ENCODE data around the gene HMBS.
"Not testable (repeated sequence)": the region's sequence is repeated elsewhere in the genome, so short reads cannot be mapped to it uniquely, and the experiment has no call there.

The HMBS gene

DNA sequence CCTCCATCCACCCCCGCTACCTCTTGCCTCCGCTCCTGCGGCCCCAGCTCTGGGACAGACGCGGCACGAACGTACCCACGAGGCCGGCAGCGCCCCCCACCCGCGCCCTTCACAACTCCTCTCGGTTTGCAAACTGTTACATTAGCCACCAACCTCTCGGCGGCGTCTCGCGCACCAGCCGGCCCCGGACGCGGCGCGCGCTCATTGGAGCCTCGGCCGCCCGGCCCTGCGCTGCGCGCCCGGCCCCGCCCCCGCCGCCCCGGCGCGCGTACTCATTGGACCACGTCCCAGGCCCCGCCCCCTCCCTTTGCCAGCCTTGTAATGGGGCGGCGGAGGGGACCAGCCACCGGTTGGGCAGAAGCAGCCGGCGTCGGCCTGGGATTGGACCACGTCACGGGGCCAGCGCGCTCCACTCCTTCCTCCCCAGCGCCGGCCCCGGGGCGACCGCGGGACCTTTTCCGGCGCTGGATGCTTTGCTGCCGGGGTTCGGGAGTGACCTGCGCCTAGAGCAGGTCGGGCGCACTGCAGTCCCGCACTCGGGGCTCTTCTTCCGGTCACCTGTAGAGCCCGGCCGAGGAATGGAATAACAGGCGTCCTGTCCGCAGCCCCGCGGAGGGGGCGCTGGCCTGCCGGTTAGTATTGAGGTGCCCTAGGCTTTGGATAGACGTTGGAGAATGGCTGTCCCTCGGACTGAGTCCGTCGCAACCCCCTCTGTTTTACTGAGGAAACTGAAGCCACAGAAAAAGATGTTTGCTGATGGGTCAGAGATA is 27.5 kb upstream of the HMBS start, which contains the start of gene HYOU1 (continued):
- TF ChIP-seq, protein P1, sequence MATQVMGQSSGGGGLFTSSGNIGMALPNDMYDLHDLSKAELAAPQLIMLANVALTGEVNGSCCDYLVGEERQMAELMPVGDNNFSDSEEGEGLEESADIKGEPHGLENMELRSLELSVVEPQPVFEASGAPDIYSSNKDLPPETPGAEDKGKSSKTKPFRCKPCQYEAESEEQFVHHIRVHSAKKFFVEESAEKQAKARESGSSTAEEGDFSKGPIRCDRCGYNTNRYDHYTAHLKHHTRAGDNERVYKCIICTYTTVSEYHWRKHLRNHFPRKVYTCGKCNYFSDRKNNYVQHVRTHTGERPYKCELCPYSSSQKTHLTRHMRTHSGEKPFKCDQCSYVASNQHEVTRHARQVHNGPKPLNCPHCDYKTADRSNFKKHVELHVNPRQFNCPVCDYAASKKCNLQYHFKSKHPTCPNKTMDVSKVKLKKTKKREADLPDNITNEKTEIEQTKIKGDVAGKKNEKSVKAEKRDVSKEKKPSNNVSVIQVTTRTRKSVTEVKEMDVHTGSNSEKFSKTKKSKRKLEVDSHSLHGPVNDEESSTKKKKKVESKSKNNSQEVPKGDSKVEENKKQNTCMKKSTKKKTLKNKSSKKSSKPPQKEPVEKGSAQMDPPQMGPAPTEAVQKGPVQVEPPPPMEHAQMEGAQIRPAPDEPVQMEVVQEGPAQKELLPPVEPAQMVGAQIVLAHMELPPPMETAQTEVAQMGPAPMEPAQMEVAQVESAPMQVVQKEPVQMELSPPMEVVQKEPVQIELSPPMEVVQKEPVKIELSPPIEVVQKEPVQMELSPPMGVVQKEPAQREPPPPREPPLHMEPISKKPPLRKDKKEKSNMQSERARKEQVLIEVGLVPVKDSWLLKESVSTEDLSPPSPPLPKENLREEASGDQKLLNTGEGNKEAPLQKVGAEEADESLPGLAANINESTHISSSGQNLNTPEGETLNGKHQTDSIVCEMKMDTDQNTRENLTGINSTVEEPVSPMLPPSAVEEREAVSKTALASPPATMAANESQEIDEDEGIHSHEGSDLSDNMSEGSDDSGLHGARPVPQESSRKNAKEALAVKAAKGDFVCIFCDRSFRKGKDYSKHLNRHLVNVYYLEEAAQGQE (tag by site-specific recombination; IDR thresholded peaks at IDR 0.05): no peak
- TF ChIP-seq ZNF658 (tag by site-specific recombination; IDR thresholded peaks at IDR 0.05) (no peak), ZFHX2 (tag by site-specific recombination; conservative IDR thresholded peaks at IDR 0.05) (no peak)

DNA sequence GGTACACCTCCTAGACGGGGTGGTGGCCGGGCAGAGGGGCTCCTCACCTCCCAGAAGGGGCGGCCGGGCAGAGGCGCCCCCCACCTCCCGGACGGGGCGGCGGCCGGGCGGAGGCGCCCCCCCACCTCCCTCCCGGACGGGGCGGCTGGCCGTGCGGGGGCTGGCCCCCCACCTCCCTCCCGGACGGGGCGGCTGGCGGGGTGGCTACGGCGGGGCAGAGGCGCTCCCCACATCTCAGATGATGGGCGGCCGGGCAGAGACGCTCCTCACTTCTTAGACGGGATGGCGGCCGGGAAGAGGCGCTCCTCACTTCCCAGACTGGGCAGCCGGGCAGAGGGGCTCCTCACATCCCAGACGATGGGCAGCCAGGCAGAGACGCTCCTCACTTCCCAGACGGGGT is 25.6 kb upstream of the HMBS start:
- H3K4me3 ChIP-seq (ENCODE audit: low read depth, low read length); H3K27ac ChIP-seq (ENCODE audit: extremely low read depth, low read depth, low read length); POLR2A ChIA-PET; H3K4me1 ChIP-seq (ENCODE audit: control insufficient read depth, insufficient read depth, low read length); H3K9me3 ChIP-seq (ENCODE audit: control insufficient read depth, insufficient read depth, low read depth, low read length); CTCF ChIA-PET: not testable (repeated sequence)
- H3K36me3 ChIP-seq (ENCODE audit: control insufficient read depth in 2 of 2, insufficient read depth in 1 of 2, low read length in 2 of 2): peaks cover 0 to 17% of the 10 kb centered on the region in 2 experiments; a peak in 1 of 3 replicates

DNA sequence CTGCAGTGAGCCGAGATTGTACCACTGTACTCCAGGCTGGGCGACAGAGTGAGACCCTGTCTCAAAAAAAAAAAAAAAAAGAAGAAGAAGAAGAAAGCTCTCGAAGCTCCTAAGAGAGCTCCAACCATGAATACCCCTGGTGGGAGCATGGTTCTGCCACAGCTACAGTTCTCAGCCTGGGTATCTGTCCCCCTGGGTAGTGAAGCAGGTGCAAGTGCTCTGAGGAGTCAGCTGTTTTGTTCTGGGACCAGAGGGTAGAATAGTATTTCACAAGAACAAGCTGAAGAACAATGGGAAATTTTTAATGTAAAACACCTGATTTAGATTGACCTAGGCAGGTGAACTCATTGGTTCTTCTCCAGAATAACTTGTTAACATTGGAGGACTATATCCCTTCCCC is 23.4 kb upstream of the HMBS start:
- no peak for TF ChIP-seq ZNF175 (tag by site-specific recombination; IDR thresholded peaks at IDR 0.05)
- no peak for TF ChIP-seq ZNF10 (tag by site-specific recombination; IDR thresholded peaks at IDR 0.05)
- no peak for TF ChIP-seq ZNF555 (tag by site-specific recombination; conservative IDR thresholded peaks at IDR 0.05)
- no peak for TF ChIP-seq ZNF157 (tag by site-specific recombination; IDR thresholded peaks at IDR 0.05)
- TF ChIP-seq, protein P2, sequence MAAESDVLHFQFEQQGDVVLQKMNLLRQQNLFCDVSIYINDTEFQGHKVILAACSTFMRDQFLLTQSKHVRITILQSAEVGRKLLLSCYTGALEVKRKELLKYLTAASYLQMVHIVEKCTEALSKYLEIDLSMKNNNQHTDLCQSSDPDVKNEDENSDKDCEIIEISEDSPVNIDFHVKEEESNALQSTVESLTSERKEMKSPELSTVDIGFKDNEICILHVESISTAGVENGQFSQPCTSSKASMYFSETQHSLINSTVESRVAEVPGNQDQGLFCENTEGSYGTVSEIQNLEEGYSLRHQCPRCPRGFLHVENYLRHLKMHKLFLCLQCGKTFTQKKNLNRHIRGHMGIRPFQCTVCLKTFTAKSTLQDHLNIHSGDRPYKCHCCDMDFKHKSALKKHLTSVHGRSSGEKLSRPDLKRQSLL (tag by site-specific recombination; IDR thresholded peaks at IDR 0.05): no peak
- TF ChIP-seq, protein P3, sequence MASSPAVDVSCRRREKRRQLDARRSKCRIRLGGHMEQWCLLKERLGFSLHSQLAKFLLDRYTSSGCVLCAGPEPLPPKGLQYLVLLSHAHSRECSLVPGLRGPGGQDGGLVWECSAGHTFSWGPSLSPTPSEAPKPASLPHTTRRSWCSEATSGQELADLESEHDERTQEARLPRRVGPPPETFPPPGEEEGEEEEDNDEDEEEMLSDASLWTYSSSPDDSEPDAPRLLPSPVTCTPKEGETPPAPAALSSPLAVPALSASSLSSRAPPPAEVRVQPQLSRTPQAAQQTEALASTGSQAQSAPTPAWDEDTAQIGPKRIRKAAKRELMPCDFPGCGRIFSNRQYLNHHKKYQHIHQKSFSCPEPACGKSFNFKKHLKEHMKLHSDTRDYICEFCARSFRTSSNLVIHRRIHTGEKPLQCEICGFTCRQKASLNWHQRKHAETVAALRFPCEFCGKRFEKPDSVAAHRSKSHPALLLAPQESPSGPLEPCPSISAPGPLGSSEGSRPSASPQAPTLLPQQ (tag by site-specific recombination; IDR thresholded peaks at IDR 0.05): no peak
- no peak for TF ChIP-seq ZNF366 (tag by site-specific recombination; conservative IDR thresholded peaks at IDR 0.05)
- no peak for TF ChIP-seq ZNF239 (tag by site-specific recombination; IDR thresholded peaks at IDR 0.05)
- no peak for TF ChIP-seq ZXDB (tag by site-specific recombination; IDR thresholded peaks at IDR 0.05)
- no peak for TF ChIP-seq ZSCAN16 (tag by site-specific recombination; IDR thresholded peaks at IDR 0.05)
- TF ChIP-seq ZNF776 (tag by site-specific recombination; IDR thresholded peaks at IDR 0.05; ENCODE audit: borderline replicate concordance): no peak
- no peak for TF ChIP-seq ZNF155 (tag by site-specific recombination; IDR thresholded peaks at IDR 0.05)
- H3K27ac ChIP-seq (ENCODE audit: extremely low read depth, low read depth, low read length): no peak overlapping the region
- no peaks in the 10 kb centered on the region for H3K4me1 ChIP-seq (ENCODE audit: control insufficient read depth, insufficient read depth, low read length)
- ChIA-PET CTCF (interaction anchor here (0.6 to 1.3 kb wide), 3 partner anchors 24 to 389 kb away, joined by 3 to 5 read pairs (median 3); no protein-coding TSS in a partner anchor), POLR2A (no interaction called here)
- H3K36me3 ChIP-seq (ENCODE audit: control insufficient read depth in 2 of 2, insufficient read depth in 1 of 2, low read length in 2 of 2): no peaks in the 10 kb centered on the region
- H3K4me3 ChIP-seq (ENCODE audit: low read depth, low read length): no peak overlapping the region
- no peaks in the 10 kb centered on the region for H3K9me3 ChIP-seq (ENCODE audit: control insufficient read depth, insufficient read depth, low read depth, low read length)

Data from HEK293 (cell line).